H1 (cell line): ENCODE measurements around the gene C4B. TPM values are rescaled to one million over a fixed set of nuclear protein-coding genes. Genes with fewer than 3 reads are reported as not detected.

Experiments used
- CTCF ChIA-PET: fragments of 300-600 bp; sonication (Branson Sonifier 250); formaldehyde crosslinking; loops from one replicate; lab custom pipeline; 2021; ENCODE audit not compliant: partially characterized antibody; lab: Charles Lee
- POLR2A ChIA-PET: fragments of 300-600 bp; sonication (Branson Sonifier 250); formaldehyde crosslinking; loops from one replicate; lab custom pipeline; 2021; ENCODE audit warnings: inconsistent platforms; ENCODE audit not compliant: partially characterized antibody; lab: Charles Lee
- DNase-seq, 2 experiments: peaks; one replicate each; pipeline versions ENCODE4 v3.0.0 to v3.0.0-alpha.2; 2010 to 2022; ENCODE audit warnings: low spot score in 2 of 2, low read depth in 1 of 2, mixed read lengths in 1 of 2
- FAIRE-seq: peaks from 2 replicates; lab custom pipeline; 2011; peaks lifted over from hg19 to GRCh38; lab: Jason Lieb, UNC
- H2AFZ ChIP-seq: 2 replicates; pipeline ENCODE4 v1.8.1; 2012; ENCODE audit warnings: low read length, inconsistent platforms
- H2AK5ac ChIP-seq: 2 replicates; pipeline ENCODE4 v1.6.1; 2013; ENCODE audit warnings: low read depth, low read length
- H2BK120ac ChIP-seq: replicated peaks from 2 replicates; pipeline ENCODE3; 2013; ENCODE audit warnings: low read depth, low read length, inconsistent platforms
- H2BK12ac ChIP-seq: 2 replicates; pipeline ENCODE4 v1.6.1; 2013; ENCODE audit warnings: low read depth, low read length
- H2BK15ac ChIP-seq: 2 replicates; pipeline ENCODE4 v1.6.1; 2013; ENCODE audit warnings: low read length
- H2BK20ac ChIP-seq: 2 replicates; pipeline ENCODE4 v1.6.1; 2013; ENCODE audit warnings: low read length
- H2BK5ac ChIP-seq: 2 replicates; pipeline ENCODE4 v1.6.1; 2013; ENCODE audit warnings: low read depth, low read length
- H3K14ac ChIP-seq: 2 replicates; pipeline ENCODE4 v1.6.1; 2013; ENCODE audit warnings: inconsistent platforms; ENCODE audit not compliant: insufficient read length
- H3K18ac ChIP-seq: 2 replicates; pipeline ENCODE4 v1.6.1; 2013; ENCODE audit warnings: low read length; ENCODE audit errors: extremely low read depth
- H3K23ac ChIP-seq: 2 replicates; pipeline ENCODE4 v1.6.1; 2013; ENCODE audit warnings: inconsistent platforms; ENCODE audit not compliant: insufficient read length
- H3K23me2 ChIP-seq: 2 replicates; pipeline ENCODE4 v1.6.1; 2013; ENCODE audit warnings: low read depth, low read length
- H3K27ac ChIP-seq: 2 replicates; pipeline ENCODE4 v1.6.1; 2011; ENCODE audit warnings: low read depth, low read length, inconsistent platforms
- H3K27me3 ChIP-seq, 4 experiments: replicated peaks in 1 of 4; 1 replicate in 1 of 4; 2 replicates in 3 of 4; pipeline versions ENCODE4 v1.6.1 to v1.8.1; 2011 to 2013; ENCODE audit warnings: low read length in 3 of 4, mild to moderate bottlenecking in 3 of 4, inconsistent platforms in 2 of 4, mixed read lengths in 2 of 4, moderate library complexity in 1 of 4; ENCODE audit not compliant: control insufficient read depth in 3 of 4, insufficient read depth in 3 of 4; ENCODE audit errors: extremely low read depth in 1 of 4
- H3K36me3 ChIP-seq, 4 experiments: 2 replicates each; pipeline versions ENCODE4 v1.6.1 to v1.8.1; 2011 to 2013; ENCODE audit warnings: mild to moderate bottlenecking in 4 of 4, low read length in 3 of 4, moderate library complexity in 2 of 4, control low read depth in 1 of 4, inconsistent platforms in 1 of 4; ENCODE audit not compliant: insufficient read depth in 4 of 4, control insufficient read depth in 2 of 4
- H3K4ac ChIP-seq: replicated peaks from 2 replicates; pipeline ENCODE3; 2013; ENCODE audit warnings: low read length, low read depth, mixed read lengths, inconsistent platforms; ENCODE audit not compliant: insufficient read length
- H3K4me1 ChIP-seq, 4 experiments: replicated peaks in 1 of 4; 1 replicate in 1 of 4; 2 replicates in 3 of 4; pipeline versions ENCODE4 v1.6.1 to v1.8.1; 2011 to 2013; ENCODE audit warnings: low read length in 3 of 4, inconsistent platforms in 2 of 4, mixed read lengths in 1 of 4; ENCODE audit not compliant: insufficient read depth in 4 of 4, control insufficient read depth in 3 of 4
- H3K4me2 ChIP-seq, 2 experiments: 2 replicates each; pipeline versions ENCODE4 v1.6.1 to v1.8.1; 2011 to 2013; ENCODE audit warnings: low read depth in 2 of 2, low read length in 2 of 2, control low read depth in 1 of 2, inconsistent platforms in 1 of 2, mild to moderate bottlenecking in 1 of 2; ENCODE audit not compliant: insufficient read depth in 1 of 2
- H3K4me3 ChIP-seq, 4 experiments: fragments of 200-600, 300-600 bp in 1 of 4; sonication (generic), shearing (Covaris generic), sonication (Bioruptor Twin) in 1 of 4; 2 replicates each; pipeline versions ENCODE4 v1.5.1 to v1.8.1; 2011 to 2016; ENCODE audit warnings: low read length in 4 of 4, low read depth in 3 of 4, control low read depth in 2 of 4, inconsistent platforms in 2 of 4, mild to moderate bottlenecking in 2 of 4, mixed read lengths in 1 of 4, moderate library complexity in 1 of 4; ENCODE audit not compliant: insufficient read depth in 2 of 4; ENCODE audit errors: extremely low read depth in 1 of 4
- H3K56ac ChIP-seq: replicated peaks from 2 replicates; pipeline ENCODE3; 2013; ENCODE audit warnings: low read depth, mild to moderate bottlenecking, mixed read lengths, low read length, inconsistent platforms; ENCODE audit not compliant: insufficient read length
- H3K79me1 ChIP-seq: 2 replicates; pipeline ENCODE4 v1.6.1; 2013; ENCODE audit warnings: low read depth, low read length, control low read depth
- H3K79me2 ChIP-seq, 2 experiments: 2 replicates each; pipeline versions ENCODE4 v1.6.1 to v1.8.1; 2012 to 2013; ENCODE audit warnings: low read length in 2 of 2, mild to moderate bottlenecking in 2 of 2, inconsistent platforms in 1 of 2; ENCODE audit not compliant: insufficient read depth in 2 of 2, control insufficient read depth in 1 of 2
- H3K9ac ChIP-seq, 4 experiments: replicated peaks in 1 of 4; 1 replicate in 1 of 4; 2 replicates in 3 of 4; pipeline versions ENCODE4 v1.6.1 to v1.8.1; 2011 to 2013; ENCODE audit warnings: low read depth in 3 of 4, low read length in 3 of 4, control low read depth in 2 of 4, mild to moderate bottlenecking in 2 of 4, moderate library complexity in 2 of 4, inconsistent platforms in 1 of 4; ENCODE audit errors: extremely low read depth in 1 of 4
- H3K9me3 ChIP-seq, 2 experiments: 2 replicates each; pipeline versions ENCODE4 v1.6.1 to v1.8.1; 2012 to 2013; ENCODE audit warnings: mild to moderate bottlenecking in 2 of 2, moderate library complexity in 2 of 2, control low read depth in 1 of 2, inconsistent platforms in 1 of 2, low read depth in 1 of 2, low read length in 1 of 2, mixed read lengths in 1 of 2; ENCODE audit not compliant: insufficient read depth in 2 of 2
- H4K20me1 ChIP-seq, 2 experiments: replicated peaks in 1 of 2; 2 replicates each; pipeline versions ENCODE3 to v1.8.1; 2011 to 2013; ENCODE audit warnings: inconsistent platforms in 2 of 2, low read length in 2 of 2, mild to moderate bottlenecking in 1 of 2; ENCODE audit not compliant: insufficient read depth in 2 of 2, control insufficient read depth in 1 of 2
- H4K5ac ChIP-seq: 2 replicates; pipeline ENCODE4 v1.6.1; 2013; ENCODE audit warnings: low read length, low read depth, mixed read lengths, inconsistent platforms; ENCODE audit not compliant: insufficient read length
- H4K8ac ChIP-seq: 2 replicates; pipeline ENCODE4 v1.8.0; 2013; ENCODE audit warnings: mild to moderate bottlenecking, moderate library complexity, low read length, inconsistent platforms; ENCODE audit not compliant: insufficient read depth; ENCODE audit errors: extremely low read depth
- H4K91ac ChIP-seq: replicated peaks from 2 replicates; pipeline ENCODE3; 2013; ENCODE audit warnings: low read length, mixed read lengths, inconsistent platforms; ENCODE audit not compliant: insufficient read length
- EGR1 ChIP-seq: IDR thresholded peaks from 2 replicates; pipeline ENCODE4 v1.6.1; 2011; ENCODE audit warnings: low read depth, low read length, borderline replicate concordance
- JUN ChIP-seq: IDR thresholded peaks from 2 replicates; pipeline ENCODE4 v1.6.1; 2011; ENCODE audit warnings: low read depth, mild to moderate bottlenecking, improper control_type of control experiment, low read length
- JUND ChIP-seq: IDR thresholded peaks from 2 replicates; pipeline ENCODE4 v1.6.1; 2011; ENCODE audit warnings: mild to moderate bottlenecking, improper control_type of control experiment, low read length
- POLR2A ChIP-seq, 2 experiments: IDR thresholded peaks; 1 replicate in 1 of 2; 2 replicates in 1 of 2; pipeline ENCODE4 v1.6.1; 2011; ENCODE audit warnings: low read depth in 2 of 2, low read length in 2 of 2, mild to moderate bottlenecking in 2 of 2; ENCODE audit errors: control extremely low read depth in 1 of 2
- TEAD4 ChIP-seq: IDR thresholded peaks from 2 replicates; pipeline ENCODE4 v1.6.1; 2012; ENCODE audit warnings: low read depth, low read length, inconsistent platforms, mixed read lengths
- USF2 ChIP-seq: IDR thresholded peaks from 2 replicates; pipeline ENCODE4 v1.6.1; 2011; ENCODE audit warnings: low read length, improper control_type of control experiment
- ZNF274 ChIP-seq: IDR thresholded peaks from 2 replicates; pipeline ENCODE4 v1.7.0; 2012; ENCODE audit warnings: low read length, borderline replicate concordance; ENCODE audit errors: extremely low read depth
- WGBS, 2 experiments: shearing (Covaris generic) in 1 of 2; methylation state at CpG; one replicate each; pipeline versions ENCODE4 v1.1.6 to v1.1.7; 2013 to 2015; ENCODE audit warnings: low lambda C conversion rate in 2 of 2, mixed read lengths in 2 of 2, inconsistent platforms in 1 of 2, low coverage in 1 of 2, missing lambda C conversion rate in 1 of 2; ENCODE audit not compliant: insufficient replicate concordance in 2 of 2, insufficient coverage in 1 of 2, insufficient read length in 1 of 2; ENCODE audit errors: extremely low coverage in 1 of 2, missing lambda C conversion rate in 1 of 2; 5-methylcytosine and 5-hydroxymethylcytosine counted together
- polyA plus RNA-seq, 7 experiments: library from polyadenylated mRNA; depleted of rRNA in 3 of 7; stranded (reverse) in 5 of 7; unstranded in 2 of 7; fragments of >200 nt in 5 of 7; fragments of 200-250 nt in 2 of 7; gene quantifications; 1 replicate in 5 of 7; 2 replicates in 1 of 7; 4 replicates in 1 of 7; pipeline versions ENCODE4 v1.2.1 to v1.2.3, GENCODE V29; 2011 to 2013; ENCODE audit warnings: missing spikeins in 2 of 7, mixed read lengths in 2 of 7
- total RNA-seq: library from RNA; stranded (reverse); fragmentation: NEBNext Ultra II Directional; extraction: Animal tissue kit (Norgen Biotek cat#: 25700); gene quantifications from 2 replicates; pipeline ENCODE4 v1.2.1, GENCODE V29; 2021
- TF ChIP-seq, protein P1 (sequence below): IDR thresholded peaks from 2 replicates; pipeline ENCODE4 v1.6.1; 2012; ENCODE audit warnings: low read length, inconsistent platforms

C4B gene
- total and polyA plus RNA-seq, 2 of the 8 experiments (the other 6 are each of a cell fraction or from before 2014, with no cell fraction given) = 0.74 to 3.5 TPM

- WGBS, 2 experiments = 65% methylated on average over 27 of the region's 29 CpGs; no CpG with 5 or more reads in 1 of the 2 experiments
- H4K8ac ChIP-seq = peak overlapping the region; percentile 98; the same call in 1 of the 2 replicates
- peak overlapping the region; percentile 88; the same call in 1 of the 2 replicates for H2BK5ac ChIP-seq
- H3K18ac ChIP-seq = peak overlapping the region; percentile 5; the same call in 1 of the 2 replicates
- H3K27me3 ChIP-seq = no peaks in the 10 kb centered on the region; a peak in 1 of 7 replicates
- peak overlapping the region; percentile 55 for H4K5ac ChIP-seq
- no peak overlapping the region for H3K14ac ChIP-seq
- H2AK5ac ChIP-seq = peak overlapping the region; percentile 68; the same call in 1 of the 2 replicates
- peaks cover 0 to 3% of the 10 kb centered on the region in 2 experiments for H4K20me1 ChIP-seq
- peaks cover 0 to 9% (median 5%) of the 10 kb centered on the region in 4 experiments; a peak in 5 of 7 replicates for H3K4me1 ChIP-seq
- peak overlapping the region; percentile 57; the same call in 1 of the 2 replicates for H2AFZ ChIP-seq
- H3K4ac ChIP-seq = peak overlapping the region; percentile 3
- no peak overlapping the region for H2BK15ac ChIP-seq
- H3K56ac ChIP-seq = no peak overlapping the region
- H3K27ac ChIP-seq = peak overlapping the region; percentile 90
- no peaks in the 10 kb centered on the region; a peak in 1 of 4 replicates for H3K9me3 ChIP-seq
- FAIRE-seq (no peak), DNase-seq (peak in 1 of 2 experiments; percentile 50)
- no peak overlapping the region for H2BK120ac ChIP-seq
- peak overlapping the region; percentile 68 to 94 (median 84) for H3K4me3 ChIP-seq
- peak overlapping the region in 3 of 4 experiments; percentile 79 to 84 (median 79); a peak in 6 of 7 replicates for H3K9ac ChIP-seq
- TF ChIP-seq EGR1 (no peak), USF2 (no peak), JUND (peak; percentile 97), ZNF274 (no peak), TEAD4 (no peak), JUN (peak; percentile 53; the same call in 1 of the 2 replicates), POLR2A (IDR thresholded peaks at IDR 0.05; ENCODE audit: control extremely low read depth in 1 of 2, low read depth in 2 of 2, low read length in 2 of 2) (no peak; a peak in 1 of 3 replicates)
- TF ChIP-seq, protein P1, sequence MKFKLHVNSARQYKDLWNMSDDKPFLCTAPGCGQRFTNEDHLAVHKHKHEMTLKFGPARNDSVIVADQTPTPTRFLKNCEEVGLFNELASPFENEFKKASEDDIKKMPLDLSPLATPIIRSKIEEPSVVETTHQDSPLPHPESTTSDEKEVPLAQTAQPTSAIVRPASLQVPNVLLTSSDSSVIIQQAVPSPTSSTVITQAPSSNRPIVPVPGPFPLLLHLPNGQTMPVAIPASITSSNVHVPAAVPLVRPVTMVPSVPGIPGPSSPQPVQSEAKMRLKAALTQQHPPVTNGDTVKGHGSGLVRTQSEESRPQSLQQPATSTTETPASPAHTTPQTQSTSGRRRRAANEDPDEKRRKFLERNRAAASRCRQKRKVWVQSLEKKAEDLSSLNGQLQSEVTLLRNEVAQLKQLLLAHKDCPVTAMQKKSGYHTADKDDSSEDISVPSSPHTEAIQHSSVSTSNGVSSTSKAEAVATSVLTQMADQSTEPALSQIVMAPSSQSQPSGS = peak; percentile 97
- H3K36me3 ChIP-seq = peaks cover 10 to 35% (median 25%) of the 10 kb centered on the region in 4 experiments; a peak in 7 of 8 replicates
- ChIA-PET CTCF (interaction anchor here (0.6 to 10.2 kb wide), 6 partner anchors 10 to 1193 kb away, joined by 3 to 84 read pairs (median 4); no protein-coding TSS in a partner anchor), POLR2A (interaction anchor here (0.7 to 15.3 kb wide), 21 partner anchors 9 to 1001 kb away, joined by 3 to 279 read pairs (median 4); partner anchors contain the start of genes CFB, EHMT2, FKBPL and NELFE)
- peaks cover 4% of the 10 kb centered on the region; the same call in 1 of the 2 replicates for H3K79me1 ChIP-seq
- peaks cover 13% of the 10 kb centered on the region for H3K23me2 ChIP-seq
- H3K23ac ChIP-seq = no peak overlapping the region
- H2BK12ac ChIP-seq = peak overlapping the region; percentile 82
- H3K79me2 ChIP-seq = peaks cover 0 to 11% of the 10 kb centered on the region in 2 experiments; a peak in 1 of 4 replicates
- peak overlapping the region; percentile 91 to 100 for H3K4me2 ChIP-seq
- no peak overlapping the region for H2BK20ac ChIP-seq
- H4K91ac ChIP-seq = no peak overlapping the region
Measured at GRCh38 chr6:31971279-31971992, 43.2 kb upstream of the C4B start.
